Measurements from ENCODE around the gene SEMA4G.

The SEMA4G gene

DNA sequence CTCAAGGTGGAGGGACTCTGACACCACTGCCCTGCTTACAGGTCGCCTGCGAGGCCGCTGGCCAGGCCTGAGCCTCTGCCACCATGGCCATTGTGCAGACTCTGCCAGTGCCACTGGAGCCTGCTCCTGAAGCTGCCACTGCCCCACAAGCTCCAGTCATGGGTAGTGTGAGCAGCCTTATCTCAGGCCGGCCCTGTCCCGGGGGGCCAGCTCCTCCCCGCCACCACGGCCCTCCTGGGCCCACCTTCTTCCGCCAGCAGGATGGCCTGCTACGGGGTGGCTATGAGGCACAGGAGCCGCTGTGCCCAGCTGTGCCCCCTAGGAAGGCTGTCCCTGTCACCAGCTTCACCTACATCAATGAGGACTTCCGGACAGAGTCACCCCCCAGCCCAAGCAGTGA lies 33.2 kb downstream of the SEMA4G start:
- H3K27ac ChIP-seq: no peak overlapping the region
- TF ChIP-seq, protein P1, sequence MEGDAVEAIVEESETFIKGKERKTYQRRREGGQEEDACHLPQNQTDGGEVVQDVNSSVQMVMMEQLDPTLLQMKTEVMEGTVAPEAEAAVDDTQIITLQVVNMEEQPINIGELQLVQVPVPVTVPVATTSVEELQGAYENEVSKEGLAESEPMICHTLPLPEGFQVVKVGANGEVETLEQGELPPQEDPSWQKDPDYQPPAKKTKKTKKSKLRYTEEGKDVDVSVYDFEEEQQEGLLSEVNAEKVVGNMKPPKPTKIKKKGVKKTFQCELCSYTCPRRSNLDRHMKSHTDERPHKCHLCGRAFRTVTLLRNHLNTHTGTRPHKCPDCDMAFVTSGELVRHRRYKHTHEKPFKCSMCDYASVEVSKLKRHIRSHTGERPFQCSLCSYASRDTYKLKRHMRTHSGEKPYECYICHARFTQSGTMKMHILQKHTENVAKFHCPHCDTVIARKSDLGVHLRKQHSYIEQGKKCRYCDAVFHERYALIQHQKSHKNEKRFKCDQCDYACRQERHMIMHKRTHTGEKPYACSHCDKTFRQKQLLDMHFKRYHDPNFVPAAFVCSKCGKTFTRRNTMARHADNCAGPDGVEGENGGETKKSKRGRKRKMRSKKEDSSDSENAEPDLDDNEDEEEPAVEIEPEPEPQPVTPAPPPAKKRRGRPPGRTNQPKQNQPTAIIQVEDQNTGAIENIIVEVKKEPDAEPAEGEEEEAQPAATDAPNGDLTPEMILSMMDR (IDR thresholded peaks at IDR 0.05): no peak
- TF ChIP-seq ZFX (IDR thresholded peaks at IDR 0.05; ENCODE audit: borderline replicate concordance): no peak

DNA sequence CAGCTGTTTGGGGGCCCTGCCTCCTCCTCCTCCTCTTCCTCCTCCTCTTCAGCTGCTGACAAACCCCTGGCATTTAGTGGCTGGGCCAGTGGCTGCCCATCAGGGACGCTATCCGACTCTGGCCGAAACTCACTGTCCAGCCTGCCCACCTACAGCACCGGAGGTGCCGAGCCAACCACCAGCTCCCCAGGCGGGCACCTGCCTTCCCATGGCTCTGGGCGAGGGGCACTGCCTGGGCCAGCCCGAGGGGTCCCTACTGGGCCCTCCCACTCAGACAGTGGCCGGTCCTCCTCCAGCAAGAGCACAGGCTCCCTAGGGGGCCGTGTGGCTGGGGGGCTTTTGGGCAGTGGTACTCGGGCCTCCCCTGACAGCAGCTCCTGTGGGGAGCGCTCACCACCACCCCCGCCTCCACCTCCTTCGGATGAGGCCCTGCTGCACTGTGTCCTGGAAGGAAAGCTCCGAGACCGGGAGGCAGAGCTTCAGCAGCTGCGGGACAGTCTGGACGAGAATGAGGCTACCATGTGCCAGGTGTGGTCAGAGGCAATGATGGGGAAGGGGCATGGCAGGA lies 34.4 kb downstream of the SEMA4G start:
- TF ChIP-seq ZFX (IDR thresholded peaks at IDR 0.05; ENCODE audit: borderline replicate concordance): no peak
- TF ChIP-seq, protein P1 (IDR thresholded peaks at IDR 0.05): no peak
- no peak overlapping the region for H3K27ac ChIP-seq

DNA sequence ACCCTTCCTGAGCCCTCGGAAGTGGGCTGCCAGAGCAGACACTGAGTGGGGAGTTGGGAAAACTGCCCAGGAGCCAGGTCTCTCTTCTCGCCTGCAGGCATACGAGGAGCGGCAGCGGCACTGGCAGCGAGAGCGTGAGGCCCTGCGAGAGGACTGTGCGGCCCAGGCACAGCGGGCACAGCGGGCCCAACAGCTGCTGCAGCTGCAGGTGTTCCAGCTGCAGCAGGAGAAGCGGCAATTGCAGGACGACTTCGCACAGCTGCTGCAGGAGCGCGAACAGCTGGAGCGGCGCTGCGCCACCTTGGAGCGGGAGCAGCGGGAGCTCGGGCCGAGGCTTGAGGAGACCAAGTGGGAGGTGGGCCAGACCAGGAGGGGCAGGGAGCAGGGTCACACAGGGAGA lies 36.1 kb downstream of the SEMA4G start:
- no peak for TF ChIP-seq ZFX (IDR thresholded peaks at IDR 0.05; ENCODE audit: borderline replicate concordance)
- TF ChIP-seq, protein P1 (IDR thresholded peaks at IDR 0.05): no peak
- no peak overlapping the region for H3K27ac ChIP-seq

DNA sequence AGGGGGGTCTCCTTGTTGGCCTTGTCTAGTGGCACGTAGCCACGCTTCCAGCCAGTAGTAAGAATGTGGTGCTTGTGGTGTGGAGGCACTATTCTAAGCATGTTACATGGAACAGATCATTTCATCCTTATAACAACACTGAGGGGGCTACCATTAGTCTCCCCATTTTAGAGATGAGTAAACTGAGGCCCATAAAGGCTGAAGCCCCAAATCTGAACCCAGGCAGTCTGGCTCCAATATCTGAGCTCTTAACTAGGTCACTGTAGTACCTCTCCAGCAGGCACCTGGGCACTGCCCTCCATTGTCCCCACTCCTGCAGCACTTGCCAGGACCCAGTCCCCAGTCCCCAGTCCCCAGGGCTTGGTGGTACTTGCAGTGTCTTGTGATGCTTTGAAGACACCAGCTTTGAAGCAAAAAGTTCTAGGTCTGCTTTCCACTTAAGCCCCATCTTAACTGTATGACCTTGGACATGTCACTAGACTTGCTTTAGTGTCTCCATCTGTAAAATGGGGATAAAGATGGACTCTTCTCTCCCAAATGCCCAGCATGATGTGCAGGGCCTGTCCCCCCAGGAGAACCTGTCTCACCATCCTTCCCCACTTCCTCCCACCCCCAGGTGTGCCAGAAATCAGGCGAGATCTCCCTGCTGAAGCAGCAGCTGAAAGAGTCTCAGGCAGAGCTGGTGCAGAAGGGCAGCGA lies 36.7 kb downstream of the SEMA4G start:
- no peak for TF ChIP-seq ZFX (IDR thresholded peaks at IDR 0.05; ENCODE audit: borderline replicate concordance)
- TF ChIP-seq, protein P1 (IDR thresholded peaks at IDR 0.05): no peak

DNA sequence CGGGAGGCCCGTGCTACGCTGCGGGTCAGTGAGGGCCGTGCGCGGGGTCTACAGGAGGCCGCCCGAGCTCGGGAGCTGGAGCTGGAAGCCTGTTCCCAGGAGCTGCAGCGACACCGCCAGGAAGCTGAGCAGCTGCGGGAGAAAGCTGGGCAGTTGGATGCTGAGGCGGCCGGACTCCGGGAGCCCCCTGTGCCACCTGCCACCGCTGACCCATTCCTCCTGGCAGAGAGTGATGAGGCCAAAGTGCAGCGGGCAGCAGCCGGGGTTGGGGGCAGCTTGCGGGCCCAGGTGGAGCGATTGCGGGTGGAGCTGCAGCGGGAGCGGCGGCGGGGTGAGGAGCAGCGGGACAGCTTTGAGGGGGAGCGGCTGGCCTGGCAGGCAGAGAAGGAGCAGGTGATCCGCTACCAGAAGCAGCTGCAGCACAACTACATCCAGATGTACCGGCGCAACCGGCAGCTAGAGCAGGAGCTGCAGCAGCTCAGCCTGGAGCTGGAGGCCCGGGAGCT lies 37.3 kb downstream of the SEMA4G start:
- no peak for TF ChIP-seq ZFX (IDR thresholded peaks at IDR 0.05; ENCODE audit: borderline replicate concordance)
- TF ChIP-seq, protein P1 (IDR thresholded peaks at IDR 0.05): no peak

More for the DNA sequence above, 36.7 kb downstream of the SEMA4G start:
- H3K27ac ChIP-seq: no peak overlapping the region

DNA sequence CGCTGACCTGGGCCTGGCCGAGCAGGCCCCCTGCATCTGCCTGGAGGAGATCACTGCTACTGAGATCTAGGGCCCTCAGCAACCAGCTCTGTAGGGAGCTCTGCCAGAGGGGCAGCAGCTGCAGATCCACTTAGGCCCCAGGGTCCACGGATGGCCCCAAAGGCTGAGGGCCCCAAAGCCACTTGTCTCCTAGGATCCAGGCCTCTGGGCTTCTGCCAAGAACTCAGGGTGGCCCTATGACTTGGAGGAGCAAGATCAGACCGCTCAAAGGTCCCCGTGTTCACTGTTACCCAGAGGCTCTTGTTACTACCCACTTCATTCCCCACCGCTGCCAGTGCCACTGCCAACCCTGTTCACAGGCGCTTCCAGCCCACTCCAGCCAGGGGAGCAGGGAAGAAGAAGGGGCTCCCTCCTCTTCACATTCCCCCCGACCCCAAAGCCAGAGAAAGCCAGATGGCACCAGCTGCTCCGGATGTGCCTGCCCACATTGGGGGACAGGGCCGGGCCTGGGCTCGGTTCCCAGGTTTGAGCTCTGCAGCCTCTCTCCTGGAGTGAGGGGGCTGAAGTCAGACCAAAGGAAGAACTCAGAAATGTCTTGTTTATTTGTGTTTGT lies 37.9 kb downstream of the SEMA4G start:
- H3K27ac ChIP-seq: no peak overlapping the region
- TF ChIP-seq, protein P1 (IDR thresholded peaks at IDR 0.05): no peak
- TF ChIP-seq ZFX (IDR thresholded peaks at IDR 0.05; ENCODE audit: borderline replicate concordance): no peak

More for the DNA sequence above, 37.3 kb downstream of the SEMA4G start:
- H3K27ac ChIP-seq: no peak overlapping the region

All from 22Rv1 (cell line).